HG03280 (cell line): ENCODE measurements around the gene KIAA0930.

Experiments
- ATAC-seq: cut with Tn5 transposase; IDR thresholded peaks from one replicate; pipeline ENCODE4 v1.9.1; 2021; ENCODE audit warnings: mild to moderate bottlenecking, moderate library complexity; ENCODE audit not compliant: unreplicated experiment

KIAA0930 gene

DNA sequence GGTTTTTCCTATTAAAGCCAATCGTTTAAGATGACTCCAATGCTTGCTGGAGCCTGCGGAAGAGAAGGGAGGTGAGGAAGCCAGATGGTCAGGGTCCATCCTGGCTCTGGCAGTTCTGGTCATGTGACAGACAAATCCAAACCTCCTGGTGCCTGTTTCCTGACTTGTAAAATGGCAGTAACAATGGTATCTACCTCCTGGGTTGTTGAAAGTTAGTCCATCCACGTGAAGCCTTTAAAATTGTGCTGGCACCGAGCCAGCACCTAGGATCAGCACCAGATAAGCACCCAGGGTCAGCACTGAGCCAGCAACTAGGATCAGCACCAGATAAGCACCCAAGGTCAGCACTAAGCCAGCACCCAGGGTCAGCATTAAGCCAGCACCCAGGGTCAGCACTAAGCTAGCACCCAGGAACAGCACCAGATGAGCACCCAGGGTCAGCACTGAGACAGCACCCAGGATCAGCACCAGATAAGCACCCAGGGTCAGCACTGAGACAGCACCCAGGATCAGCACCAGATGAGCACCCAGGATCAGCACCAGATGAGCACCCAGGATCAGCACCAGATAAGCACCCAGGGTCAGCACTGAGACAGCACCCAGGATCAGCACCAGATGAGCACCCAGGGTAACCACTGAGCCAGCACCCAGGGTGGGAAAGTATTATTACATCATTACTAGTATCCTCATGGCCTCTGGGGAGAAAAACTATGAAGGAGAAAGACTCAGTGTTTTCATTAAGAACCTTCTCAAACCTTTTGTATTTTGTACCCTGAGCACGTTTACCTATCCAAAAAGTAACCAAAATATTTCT, 17.2 kb downstream of the KIAA0930 start:
- no peak for ATAC-seq

DNA sequence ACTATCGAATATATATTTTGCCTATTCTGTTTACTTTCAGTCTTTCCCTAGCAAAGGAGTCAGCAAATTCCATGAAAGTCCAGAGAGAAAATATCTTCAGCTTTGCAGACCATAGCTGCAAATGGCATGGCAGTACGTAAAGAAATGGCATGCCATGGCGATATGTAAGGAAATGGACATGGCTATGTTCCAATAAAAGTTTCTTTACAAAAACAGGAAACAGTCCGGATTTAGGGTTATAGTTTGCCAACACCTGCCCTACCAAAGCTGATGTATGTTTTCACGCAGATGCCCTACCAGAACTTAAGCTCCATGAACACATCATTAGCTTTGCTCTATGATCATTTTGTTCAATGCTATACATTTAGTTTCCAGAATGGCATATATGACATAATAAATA, 19.5 kb downstream of the KIAA0930 start:
- no peak for ATAC-seq

DNA sequence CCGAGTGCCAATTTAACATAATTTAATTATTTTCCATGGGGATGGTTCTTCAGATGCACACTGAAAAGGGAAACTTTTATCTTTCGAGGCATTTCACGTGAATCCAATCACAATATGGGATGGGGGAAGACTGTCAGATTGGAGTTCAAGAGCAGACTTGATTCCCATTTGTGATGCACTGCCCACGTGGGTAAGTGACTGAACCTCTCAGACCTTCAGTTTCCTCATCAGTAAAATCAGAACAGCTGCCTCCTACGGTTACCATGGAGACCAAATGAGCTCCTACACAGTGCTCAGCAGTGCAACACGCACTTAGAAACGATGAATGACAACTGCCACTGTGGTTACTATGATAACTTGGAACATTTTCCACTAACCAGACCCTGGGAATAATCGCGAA, 21.7 kb downstream of the KIAA0930 start:
- peak; percentile 76 for ATAC-seq

DNA sequence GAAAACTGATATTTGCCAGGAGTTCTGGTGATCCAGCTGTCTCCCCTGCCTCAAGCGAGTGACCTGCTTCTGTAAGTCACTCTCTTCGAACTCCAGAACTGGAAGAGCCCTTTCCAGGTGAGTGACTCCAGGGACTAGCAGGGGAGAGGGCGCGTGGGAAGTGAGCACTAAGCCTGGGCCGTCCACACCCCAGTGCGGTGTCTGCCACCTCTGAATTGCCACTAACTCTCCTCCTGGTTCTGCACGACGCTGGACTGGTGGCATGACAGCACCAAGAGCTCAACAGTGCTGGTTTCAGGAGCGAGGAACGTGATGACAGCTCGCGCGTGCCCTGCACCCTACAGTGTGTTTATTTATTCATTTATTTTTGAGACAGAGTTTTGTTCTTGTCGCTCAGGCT, 22.9 kb downstream of the KIAA0930 start:
- no peak for ATAC-seq

DNA sequence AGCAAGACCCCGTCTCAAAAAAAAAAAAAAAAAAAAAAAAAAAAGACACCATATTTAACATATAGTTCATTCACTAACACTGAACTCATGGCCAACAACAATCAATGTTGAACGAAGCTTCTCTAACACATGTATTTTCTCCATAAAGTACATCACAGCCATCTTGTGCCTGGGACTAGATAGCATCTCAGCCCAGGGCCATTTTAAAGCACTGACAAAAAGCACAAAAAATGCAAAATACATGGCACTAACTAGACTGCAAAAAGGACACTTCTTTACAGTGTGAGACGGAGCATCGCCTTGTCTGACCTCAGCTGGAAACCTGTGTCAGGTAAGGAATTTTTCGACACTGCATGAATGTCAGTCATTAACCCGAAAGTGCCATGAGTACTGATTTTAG, 23.3 kb downstream of the KIAA0930 start:
- ATAC-seq: no peak

DNA sequence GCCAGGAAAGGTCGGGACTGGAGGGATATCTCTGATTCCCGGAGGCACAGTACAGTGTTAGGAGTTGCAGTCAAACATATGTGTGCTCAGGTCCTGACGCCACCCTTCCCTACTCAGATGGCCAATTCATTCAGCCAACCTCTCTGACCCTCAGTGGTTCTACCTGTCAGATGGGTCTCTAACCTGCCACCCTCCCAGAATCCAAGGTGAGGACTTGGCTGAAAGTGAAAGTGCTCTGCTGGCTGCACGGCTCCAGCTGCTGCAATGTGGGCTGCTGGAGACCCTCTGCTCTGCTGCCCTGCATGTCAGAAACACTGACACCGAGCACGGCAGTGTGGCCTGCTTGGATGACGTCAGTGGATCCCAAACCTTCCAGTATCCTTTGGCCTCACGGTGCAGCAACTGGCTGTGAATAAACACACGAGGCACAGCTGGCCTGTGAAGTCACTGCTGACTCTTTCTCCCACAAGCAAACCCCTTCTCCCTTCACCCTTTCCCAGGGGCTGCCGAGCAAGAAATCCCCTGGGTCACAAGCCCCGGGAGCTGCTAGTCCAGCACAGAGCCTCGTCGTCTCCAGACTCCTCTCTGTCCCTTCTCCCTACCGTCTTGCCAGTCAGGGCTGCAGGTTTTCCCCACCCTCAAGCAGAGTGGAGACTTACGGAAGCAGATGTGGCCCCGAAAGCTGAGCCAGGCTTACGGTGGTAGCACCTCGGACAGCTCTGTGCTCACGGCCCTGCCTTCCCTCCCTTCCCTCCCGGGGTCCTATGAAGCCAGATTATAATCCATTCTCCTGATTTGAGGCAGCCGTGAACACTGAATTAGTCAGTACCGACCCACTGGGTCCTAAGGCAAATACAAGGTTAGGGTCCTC, 24.3 kb downstream of the KIAA0930 start:
- ATAC-seq: no peak

DNA sequence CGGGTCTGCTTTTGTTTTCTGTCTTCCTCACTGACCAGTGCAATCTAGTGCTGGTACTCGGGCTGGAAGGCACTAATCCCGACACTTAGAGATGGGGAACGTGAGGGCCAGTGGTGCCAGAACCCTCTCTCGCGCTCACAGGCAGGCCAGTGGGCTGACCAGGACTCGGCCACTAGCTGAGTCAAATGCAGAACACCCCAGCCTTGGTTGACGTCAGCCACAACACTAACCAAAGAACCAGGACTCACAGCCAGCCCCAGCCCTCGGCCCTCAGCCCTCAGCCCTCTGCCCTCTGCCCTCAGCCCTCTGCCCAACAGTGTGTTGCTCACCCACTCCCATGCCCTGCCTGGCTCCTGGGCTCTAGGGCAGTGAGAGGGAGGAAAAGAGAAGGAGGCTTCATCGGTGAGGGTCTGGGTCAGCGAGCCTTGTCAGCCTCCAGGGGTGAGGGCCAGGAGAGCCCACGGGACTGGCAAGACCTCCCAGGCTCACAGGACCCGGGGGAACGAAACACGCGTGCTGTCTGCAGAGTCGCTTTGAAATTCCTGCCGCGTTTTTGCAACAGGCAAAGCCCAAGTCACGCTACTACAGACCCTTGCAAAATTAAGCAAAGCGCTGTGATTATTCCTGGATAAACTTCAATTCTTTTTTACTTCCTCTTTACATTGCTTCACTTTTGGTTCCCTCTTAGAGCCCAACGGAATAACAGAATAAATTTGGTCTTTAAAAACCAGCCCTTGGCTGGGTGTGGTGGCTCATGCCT, 27.5 kb downstream of the KIAA0930 start:
- no peak for ATAC-seq

DNA sequence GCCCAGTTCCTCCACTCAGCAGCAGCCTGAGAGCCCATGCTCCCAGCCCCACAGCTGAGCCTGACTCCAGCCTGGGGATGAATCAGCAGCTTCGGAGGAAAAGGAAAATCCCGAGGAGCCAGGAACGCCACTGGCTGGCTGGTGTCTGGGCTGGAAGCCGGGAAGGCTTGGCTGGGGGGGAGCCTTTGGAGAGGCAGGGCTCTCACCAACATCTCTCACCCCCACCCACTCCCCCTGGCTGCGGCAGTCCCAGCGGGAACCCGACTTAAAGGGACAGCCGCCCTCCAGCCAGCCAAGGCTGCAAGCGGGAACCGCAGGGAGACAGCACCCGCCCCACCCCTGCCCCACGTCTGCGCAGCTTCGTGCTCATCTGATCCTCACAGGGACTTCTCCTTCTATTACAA, 28.4 kb downstream of the KIAA0930 start:
- ATAC-seq: no peak

DNA sequence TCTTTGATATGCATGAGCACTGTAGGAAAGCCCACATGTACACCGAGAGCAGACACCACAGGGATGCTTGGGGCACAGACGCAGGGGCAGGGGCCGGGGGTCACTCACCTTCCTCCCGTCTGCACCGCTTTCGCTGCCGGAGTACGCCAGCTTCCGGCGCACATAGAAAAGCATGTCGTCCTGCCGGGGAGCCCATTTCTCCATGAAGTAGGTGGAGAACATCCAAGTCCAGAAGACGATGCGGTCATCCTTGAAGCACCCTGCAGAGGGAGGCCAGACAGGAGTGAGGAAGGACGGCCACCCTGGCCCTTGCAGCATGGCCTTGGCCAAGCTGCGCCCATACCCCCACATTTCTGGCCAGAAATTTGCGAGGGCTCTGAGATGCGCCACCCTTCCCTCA, 28.8 kb downstream of the KIAA0930 start:
- ATAC-seq: no peak

DNA sequence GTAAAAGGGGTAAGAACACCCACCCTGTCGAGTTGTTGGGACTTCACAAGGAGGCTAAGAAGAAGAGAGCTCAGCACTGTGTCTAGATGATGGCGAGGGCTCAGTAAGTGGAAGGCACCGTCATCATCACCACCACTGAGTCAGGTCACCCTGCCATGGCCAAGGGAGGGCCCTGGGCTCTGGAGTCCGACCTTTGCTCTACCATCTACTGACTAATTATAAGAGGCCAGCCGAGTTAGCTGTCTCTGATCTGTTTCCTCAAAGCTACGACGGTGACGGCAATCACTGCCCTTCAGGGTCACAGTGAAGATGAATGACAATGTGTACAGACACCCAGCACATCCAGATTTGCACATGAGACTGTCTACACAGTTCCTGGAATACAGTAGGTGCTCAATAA, 29.3 kb downstream of the KIAA0930 start:
- ATAC-seq: no peak

DNA sequence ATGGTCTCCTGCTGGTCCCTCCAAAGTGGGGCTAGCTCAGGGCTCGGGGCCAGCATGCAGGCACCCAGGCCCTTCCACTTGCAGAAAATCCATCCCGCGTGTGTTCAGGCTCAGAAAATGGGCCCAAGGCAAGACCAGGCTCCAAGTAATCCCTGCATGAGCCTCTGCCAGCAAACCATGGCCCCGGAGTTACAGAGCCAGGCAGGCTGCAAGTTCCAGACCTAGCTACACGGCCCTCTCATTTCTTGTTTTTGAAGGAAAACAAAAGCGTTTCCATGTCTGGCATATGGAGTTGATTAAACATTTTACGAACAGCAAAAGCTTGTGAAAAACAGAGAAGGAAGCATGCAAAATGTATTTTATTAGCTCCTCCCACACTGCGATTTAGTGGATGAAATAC, 29.7 kb downstream of the KIAA0930 start:
- ATAC-seq: no peak

DNA sequence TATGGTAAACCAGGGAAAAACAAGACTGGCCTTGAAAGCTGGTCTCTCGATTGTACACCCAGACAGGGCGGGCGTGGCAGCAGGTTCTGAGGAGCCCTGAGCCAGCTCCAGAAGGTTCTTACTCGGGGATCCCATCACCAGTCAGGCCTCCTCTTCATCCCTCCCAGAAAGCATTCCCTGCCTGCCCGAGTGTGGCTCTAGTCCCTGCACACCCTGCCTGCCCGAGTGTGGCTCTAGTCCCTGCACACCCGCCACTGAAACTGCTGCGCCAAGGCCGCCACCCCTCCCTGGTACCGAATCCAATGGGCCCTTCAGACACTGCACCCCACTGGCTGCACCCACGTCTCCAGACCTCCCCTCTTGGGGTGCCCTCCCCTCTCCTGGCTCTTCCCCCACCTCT, 30.1 kb downstream of the KIAA0930 start:
- ATAC-seq: no peak

DNA sequence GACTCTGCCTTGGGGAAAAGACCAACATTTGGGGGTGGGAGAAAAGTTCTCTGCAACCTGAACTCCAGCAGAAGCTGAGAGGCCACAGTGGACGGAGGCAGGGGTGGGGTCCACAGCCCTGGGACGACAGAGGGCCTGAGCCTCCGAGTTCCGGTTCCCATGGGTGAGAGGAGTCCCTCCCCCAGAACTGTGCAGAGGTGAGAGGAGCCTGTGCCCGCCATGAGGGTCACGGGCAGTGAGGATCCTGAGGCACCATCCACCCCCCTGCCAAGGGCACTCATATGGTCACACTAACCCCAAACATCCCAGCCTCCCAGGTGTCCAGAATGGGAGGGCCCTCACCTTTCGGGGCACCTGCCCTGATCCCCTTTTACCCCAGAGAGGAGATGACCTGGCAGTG, 30.5 kb downstream of the KIAA0930 start:
- no peak for ATAC-seq

DNA sequence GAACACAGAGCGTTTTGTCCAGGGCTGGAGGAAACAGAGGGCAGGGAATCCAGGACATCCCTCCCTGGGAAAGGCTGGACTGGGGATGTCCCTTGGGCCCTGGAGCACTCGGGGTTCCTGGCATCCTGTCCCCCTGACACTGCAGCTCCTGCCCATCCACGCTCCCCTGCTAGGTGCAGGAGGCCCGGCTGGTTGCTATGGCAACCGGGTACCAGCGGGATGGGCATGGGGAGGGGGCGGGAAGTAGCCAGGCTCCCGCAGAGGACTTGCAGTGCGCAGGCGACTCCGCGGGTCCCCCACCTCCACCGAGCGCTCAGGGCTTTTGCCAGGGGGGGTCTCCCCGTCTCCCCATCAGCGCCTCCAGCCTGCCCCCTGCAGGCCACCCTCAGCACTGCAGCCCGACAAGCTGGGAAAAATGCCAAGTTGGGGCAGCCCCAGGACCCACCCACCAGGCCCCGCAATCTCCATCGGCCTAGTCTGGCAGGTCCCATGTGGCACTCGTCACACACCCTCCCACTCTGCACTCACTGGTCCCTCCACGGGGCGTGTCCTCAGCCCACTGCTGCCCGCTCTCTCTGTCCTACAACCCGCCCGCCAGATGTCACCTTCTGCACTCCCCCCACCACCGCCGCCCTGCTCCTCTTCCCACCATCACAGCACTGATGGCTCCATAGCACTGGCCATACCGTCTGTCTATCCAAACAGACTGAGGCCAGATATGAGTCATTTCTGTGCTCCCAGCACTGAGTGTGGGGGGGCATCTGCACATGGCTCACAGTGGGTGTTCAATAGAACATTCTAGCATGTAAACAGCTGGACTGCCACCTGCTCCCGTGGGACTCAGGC, 31.5 kb downstream of the KIAA0930 start:
- no peak for ATAC-seq

DNA sequence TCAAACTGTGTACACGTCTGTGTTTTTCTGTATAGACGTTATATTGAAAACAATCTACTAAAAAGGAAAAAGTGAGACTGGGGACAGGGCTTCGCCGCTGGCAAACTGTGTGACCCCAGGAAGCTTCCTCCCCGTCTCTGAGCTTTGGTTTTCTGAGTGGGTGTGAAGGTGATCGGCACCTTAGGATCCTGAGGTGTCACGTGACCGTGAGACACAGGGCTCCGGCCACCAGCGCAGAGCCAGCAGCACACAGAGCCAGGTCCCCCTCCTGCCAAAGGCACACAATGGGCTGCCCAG, 32.0 kb downstream of the KIAA0930 start:
- ATAC-seq: no peak

DNA sequence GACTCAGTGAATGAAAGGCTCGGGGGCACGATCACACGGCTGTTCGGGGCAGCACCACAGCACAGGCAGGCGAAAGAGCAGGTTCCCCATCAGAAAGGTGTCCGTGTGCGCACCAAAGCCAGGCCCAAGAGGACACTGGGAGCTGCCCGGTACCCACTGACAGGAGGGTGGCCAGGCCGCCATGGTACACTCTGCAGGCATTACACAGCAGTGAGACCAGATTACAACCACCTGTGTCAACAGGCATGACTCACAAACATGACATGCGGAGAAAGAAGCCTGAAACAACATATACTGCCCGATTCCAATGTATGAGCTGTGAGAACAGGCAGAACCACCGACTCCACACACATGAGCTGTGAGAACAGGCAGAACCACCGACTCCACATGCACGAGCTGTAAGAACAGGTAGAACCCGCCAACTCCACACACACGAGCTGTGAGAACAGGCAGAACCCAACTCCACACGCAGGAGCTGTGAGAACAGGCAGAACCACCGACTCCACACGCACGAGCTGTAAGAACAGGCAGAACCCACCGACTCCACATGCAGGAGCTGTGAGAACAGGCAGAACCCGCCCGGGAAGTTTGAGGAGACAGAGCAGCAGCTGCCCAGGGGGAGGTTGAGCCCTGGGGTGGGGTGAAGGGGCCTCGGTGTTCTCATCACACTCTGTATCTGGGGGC, 32.6 kb downstream of the KIAA0930 start:
- ATAC-seq: no peak

DNA sequence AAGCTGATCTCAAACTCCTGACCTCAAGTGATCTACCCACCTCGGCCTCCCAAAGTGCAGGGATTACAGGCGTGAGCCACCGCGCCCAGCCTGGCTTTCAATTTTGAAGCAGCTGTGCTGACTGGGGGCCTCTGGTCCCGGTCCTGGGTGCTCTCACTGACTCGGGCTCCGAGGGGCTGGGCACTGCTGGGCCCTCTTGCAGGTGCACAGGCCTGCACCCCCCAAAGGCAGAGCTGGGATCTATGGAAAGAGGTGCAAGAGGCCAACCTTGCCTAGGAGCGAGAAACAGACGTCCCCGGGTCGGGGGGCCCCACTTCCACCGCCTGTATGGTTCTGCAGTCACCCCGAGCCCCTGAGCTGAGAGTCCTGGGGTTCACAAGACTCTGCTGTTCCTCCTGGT, 33.2 kb downstream of the KIAA0930 start:
- no peak for ATAC-seq

DNA sequence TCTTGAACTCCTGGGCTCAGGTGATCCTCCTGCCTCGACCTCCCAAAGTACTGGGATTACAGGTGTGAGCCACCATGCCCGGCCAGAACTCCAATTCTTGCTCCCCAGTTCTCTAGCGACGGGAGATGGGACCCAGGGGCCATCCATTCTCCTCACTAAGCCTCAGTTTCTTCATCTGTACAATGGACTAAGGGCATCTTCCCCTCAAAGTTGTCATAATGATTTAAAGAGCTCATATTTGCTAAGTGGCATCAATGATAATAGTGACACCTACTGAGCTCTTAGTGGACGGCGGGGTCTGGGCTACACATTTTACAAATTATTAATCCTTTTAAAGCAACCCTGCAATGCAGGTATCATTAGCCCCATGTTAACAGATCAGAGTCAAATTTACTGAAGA, 34.5 kb downstream of the KIAA0930 start:
- ATAC-seq: no peak

DNA sequence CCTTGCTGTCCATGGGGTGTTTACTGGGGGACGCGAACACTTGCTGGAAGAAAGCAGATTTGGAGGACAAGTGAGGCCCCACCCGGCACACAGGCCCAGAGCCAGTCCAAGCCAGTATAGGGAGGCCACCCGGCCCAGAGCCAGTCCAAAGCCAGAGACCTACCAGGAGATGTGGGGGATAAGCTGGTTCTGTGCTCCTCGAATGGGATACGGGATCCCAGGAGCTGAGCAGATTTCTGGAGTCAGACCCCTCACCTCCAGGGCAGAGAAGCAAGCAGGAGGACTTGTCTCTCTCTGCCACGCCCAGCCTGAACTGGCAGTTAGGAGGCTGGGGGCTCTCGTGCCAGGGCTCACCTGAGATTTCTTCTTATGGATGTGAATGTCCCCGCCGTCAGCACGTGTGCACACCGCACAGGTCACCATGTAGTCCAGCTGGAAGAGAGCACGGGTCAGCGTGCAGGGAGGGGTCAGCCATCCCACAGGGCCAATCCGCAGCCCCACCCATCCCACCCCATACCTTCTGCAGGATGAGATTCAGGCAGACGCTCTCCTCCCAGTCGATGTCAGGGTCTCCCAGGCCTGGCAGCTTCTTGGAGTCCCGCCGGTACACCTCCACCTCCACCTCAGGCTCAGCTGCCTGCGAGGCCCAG, 35.3 kb downstream of the KIAA0930 start:
- no peak for ATAC-seq

DNA sequence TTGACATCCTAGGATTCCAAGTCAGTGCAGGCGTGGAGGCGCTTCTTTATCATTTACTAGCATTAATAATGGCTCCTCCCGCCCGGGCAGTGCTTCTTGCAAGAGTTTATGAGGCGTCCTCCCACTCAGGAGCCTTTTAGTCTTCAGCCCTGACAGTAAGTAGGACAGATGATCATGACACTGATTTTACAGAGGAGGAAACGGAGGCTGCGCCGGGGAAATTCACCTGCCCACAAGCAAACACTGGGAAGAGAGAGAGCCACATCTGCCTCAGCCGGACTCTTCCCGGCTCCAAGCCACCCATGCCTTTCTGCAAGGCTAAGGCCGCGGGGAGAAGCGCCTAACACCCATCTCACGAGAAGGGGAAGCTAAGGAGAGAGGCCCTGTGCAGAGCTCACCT, 35.9 kb downstream of the KIAA0930 start:
- ATAC-seq: no peak
